ENCODE measurements around the gene BECN2.
A peak's percentile ranks its signal among the peaks of the same experiment; 100 is the strongest.
"Not testable (repeated sequence)": the region's sequence is repeated elsewhere in the genome, so short reads cannot be mapped to it uniquely, and the experiment has no call there.

BECN2 gene

DNA sequence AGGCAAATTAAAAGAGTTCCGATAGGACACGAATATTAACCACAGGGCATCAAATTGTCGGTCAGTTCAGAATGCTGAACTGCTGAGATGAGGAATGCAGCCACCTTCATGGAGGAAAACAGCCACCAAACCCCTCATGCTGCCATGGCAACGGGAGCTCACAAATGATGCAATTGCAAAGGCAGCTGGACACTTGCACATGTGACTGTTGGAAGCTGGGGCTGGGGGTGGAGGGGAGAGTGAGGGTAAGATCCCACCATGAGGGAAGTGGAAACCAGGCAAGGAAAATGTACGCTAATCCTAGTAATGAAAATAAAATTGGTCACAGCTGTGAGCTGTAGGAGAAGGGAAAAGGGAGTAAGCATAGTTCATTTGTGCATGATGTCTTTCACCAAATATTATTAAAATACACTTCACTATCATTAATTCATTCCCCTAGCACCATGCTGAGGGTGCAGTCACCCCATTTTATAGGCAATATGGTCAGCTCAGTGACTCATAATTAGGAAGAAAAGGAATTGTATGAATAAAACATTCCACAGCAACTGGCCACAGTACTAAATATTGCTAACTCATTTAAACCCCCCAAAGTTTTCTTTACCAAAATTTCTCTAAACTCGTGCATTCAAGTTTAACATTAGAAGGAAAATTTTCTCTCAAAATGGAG, 15.3 kb downstream of the BECN2 start:
- DNase-seq (ENCODE audit: extremely low read depth, low read depth) = peak; percentile 50
- TF ChIP-seq, protein P1, sequence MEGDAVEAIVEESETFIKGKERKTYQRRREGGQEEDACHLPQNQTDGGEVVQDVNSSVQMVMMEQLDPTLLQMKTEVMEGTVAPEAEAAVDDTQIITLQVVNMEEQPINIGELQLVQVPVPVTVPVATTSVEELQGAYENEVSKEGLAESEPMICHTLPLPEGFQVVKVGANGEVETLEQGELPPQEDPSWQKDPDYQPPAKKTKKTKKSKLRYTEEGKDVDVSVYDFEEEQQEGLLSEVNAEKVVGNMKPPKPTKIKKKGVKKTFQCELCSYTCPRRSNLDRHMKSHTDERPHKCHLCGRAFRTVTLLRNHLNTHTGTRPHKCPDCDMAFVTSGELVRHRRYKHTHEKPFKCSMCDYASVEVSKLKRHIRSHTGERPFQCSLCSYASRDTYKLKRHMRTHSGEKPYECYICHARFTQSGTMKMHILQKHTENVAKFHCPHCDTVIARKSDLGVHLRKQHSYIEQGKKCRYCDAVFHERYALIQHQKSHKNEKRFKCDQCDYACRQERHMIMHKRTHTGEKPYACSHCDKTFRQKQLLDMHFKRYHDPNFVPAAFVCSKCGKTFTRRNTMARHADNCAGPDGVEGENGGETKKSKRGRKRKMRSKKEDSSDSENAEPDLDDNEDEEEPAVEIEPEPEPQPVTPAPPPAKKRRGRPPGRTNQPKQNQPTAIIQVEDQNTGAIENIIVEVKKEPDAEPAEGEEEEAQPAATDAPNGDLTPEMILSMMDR (IDR thresholded peaks at IDR 0.05; ENCODE audit: low read depth, low read length, missing control alignments) = no peak
- no peak overlapping the region for H3K4me3 ChIP-seq (replicated peaks; ENCODE audit: low read depth, low read length)

DNA sequence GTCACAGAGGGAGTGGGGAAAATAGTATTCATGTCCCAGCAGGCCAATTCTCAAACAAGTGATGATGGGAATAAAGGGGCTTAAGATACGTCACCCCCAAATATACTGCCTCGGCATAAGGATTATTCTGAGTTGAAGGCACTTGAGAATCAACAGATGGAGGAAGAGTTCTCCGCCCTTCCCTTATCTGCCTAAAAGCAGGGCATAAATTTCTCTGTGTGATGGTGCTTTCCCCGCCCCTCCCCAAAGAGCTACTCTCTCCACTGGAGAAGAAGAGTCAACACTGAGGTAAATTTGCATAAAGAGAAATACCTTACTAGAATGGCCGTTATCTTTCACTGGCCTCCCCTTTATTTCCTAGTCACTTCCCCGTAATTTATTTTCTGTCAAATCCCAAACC, 18.7 kb downstream of the BECN2 start:
- no peak overlapping the region for H3K4me3 ChIP-seq (replicated peaks; ENCODE audit: low read depth, low read length)
- no peak for DNase-seq (ENCODE audit: extremely low read depth, low read depth)
- TF ChIP-seq, protein P1 (IDR thresholded peaks at IDR 0.05; ENCODE audit: low read depth, low read length, missing control alignments) = no peak

GRCh38 chr1:241979071-241979470, 21.5 kb downstream of the BECN2 start:
- TF ChIP-seq, protein P1 (IDR thresholded peaks at IDR 0.05; ENCODE audit: low read depth, low read length, missing control alignments) = no peak
- DNase-seq (ENCODE audit: extremely low read depth, low read depth) = no peak
- no peak overlapping the region for H3K4me3 ChIP-seq (replicated peaks; ENCODE audit: low read depth, low read length)

- H3K4me3 ChIP-seq (replicated peaks; ENCODE audit: low read depth, low read length) = no peak overlapping the region
- TF ChIP-seq, protein P1 (IDR thresholded peaks at IDR 0.05; ENCODE audit: low read depth, low read length, missing control alignments) = no peak
- DNase-seq (ENCODE audit: extremely low read depth, low read depth) = no peak
Observed at GRCh38 chr1:241979926-241980325, 22.4 kb downstream of the BECN2 start.

DNA sequence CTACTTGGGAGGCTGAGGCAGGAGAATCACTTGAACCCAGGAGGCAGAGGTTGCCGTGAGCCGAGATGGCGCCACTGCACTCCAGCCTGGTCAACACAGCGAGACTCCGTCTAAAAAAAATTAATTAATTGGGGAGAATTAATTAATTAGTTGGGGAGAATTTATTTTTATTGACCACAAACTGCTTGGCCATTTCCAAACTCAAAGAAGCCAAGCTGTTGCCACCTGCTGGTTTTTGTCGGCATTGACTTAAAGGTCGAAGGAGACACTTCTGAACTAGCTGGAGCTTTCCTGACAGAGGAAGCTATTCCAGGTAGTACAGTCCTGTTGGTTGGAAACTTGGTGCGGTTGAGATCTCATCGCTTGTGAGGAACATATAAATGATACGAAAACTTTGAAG, 28.2 kb downstream of the BECN2 start:
- DNase-seq (ENCODE audit: extremely low read depth, low read depth) = no peak
- H3K4me3 ChIP-seq (replicated peaks; ENCODE audit: low read depth, low read length) = no peak overlapping the region
- TF ChIP-seq, protein P1 (IDR thresholded peaks at IDR 0.05; ENCODE audit: low read depth, low read length, missing control alignments) = peak; percentile 68

DNA sequence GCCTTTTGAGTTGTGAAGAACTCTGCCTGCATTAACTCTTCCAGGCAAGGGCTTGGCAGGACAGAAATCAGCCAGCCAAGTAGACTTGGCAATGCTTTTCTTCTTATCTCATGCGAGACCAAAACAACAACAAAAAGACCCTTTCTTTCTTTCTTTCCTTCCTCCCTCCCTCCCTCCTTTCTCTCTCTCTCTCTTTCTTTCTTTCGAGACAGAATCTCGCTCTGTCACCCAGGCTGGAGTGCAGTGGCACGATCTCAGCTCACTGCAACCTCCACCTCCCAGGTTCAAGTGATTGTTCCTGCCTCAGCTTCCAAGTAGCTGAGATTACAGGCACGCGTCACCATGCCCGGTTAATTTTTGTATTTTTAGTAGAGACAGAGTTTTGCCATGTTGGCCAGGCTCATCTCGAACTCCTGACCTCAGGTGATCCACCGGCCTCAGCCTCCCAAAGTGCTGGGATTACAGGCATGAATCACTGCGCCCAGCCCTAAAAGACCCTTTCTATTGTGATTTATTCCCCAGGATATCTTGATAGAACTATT, 30.9 kb downstream of the BECN2 start:
- not testable (repeated sequence) for DNase-seq (ENCODE audit: extremely low read depth, low read depth)

DNA sequence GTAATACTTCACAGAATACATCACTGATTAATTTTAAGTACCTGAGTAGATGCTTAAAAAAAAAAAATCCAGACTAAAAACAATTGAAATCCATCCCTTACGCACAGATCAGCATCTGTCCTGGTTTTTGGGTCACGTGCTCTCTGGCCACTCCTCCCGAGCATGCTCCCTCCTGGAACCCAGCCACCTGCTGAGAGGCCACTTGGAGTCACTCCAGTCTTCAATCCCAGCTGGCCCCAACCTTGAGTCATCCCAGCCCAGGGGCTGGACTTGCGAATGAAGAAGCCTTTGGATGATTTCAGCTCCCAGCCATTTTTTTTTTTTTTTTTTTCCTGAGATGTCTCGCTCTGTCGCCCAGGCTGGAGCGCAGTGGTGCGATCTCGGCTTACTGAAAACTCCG, 32.5 kb downstream of the BECN2 start:
- peak; percentile 95 for DNase-seq (ENCODE audit: extremely low read depth, low read depth)
- TF ChIP-seq, protein P1 (IDR thresholded peaks at IDR 0.05; ENCODE audit: low read depth, low read length, missing control alignments) = no peak
- H3K4me3 ChIP-seq (replicated peaks; ENCODE audit: low read depth, low read length) = no peak overlapping the region

More for the DNA sequence above, 30.9 kb downstream of the BECN2 start:
- not testable (repeated sequence) for H3K4me3 ChIP-seq (replicated peaks; ENCODE audit: low read depth, low read length)

Data from HFF-Myc (cell line).